CD4-positive, alpha-beta T cell treated with Interleukin-12 subunit alpha and Interleukin-12 subunit beta, for 1 hour (primary cell): ENCODE data around the gene CCDC116.
"Not testable (repeated sequence)": the region's sequence is repeated elsewhere in the genome, so short reads cannot be mapped to it uniquely, and the experiment has no call there.

Source experiments
- DNase-seq: peaks from one replicate; pipeline ENCODE4 v3.0.0-alpha.2; 2020

The CCDC116 gene

GRCh38 chr22:21611210-21611977, 21.2 kb upstream of the CCDC116 start:
- DNase-seq, result no peak

GRCh38 chr22:21612858-21613257, 19.7 kb upstream of the CCDC116 start:
- DNase-seq, result no peak

DNA sequence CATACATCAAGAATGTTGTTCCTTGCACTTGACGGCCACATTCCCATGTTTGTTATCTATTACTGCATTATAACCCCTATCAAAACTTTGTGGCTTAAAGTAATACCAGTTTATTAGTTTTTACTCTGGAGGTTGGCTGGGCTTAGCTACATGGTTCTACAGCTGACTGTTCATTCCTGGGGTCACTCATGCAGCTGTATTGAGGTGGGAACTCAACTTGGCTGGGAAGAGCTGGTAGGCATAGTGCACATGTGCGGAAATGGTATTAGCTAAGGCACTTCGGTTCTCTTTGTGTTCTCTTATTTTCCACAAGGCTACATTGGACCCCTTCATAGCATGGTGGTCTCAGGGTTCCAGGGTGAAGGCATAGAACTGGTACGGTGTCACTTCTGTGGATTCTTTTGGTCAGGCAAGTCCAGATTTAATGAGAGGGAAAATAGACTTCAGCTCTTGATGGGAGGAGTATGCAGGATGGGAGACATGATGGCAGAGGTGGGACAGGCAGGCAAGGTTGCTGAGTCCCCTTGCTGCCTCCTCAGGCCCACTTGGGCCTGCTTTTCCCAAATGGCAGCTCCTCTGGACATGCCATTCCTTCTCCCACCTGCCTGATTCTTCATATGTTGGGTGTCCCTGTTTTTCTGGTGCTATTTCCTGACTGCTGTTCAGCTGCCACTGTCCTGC, 18.9 kb upstream of the CCDC116 start:
- DNase-seq, result no peak

DNA sequence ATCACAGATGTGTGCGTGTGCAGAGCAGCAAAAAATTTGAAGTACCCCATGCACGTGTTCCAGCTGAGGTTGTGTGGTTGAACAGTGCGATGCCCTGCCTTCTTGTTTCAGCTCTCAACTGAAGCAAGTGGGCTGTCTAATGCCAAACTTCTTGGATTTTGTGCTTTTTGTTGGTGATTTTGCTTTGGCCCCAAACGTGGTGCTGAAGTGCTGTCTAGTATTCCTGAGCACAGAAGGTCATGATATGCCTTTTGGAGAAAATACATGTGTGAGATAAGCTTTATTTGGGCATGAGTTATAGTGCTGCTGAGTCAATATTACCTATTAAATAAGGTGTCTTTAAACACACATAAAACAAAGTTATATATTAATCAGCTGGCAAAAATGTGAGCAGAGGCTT, 16.8 kb upstream of the CCDC116 start:
- no peak for DNase-seq

GRCh38 chr22:21617337-21617736, 15.2 kb upstream of the CCDC116 start:
- not testable (repeated sequence) for DNase-seq

DNA sequence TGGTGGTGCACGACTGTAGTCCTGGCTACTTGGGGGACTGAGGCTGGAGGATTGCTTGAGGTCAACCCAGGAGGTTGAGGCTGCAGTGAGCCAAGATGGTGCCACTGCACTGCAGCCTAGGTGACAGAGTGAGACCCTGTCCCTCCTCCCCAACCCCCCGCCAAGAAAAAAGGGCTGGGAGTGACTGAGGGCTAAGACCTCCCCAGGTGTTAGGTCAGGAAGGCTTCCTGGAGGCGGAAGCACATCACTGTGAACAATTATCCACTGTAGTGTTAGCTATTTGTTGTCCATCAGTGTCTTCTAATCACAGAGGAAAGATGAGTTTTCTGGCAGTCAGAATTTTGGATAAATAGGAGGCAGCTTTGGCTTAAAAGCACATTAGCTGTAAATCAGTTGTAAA, 11.5 kb upstream of the CCDC116 start:
- no peak for DNase-seq

DNA sequence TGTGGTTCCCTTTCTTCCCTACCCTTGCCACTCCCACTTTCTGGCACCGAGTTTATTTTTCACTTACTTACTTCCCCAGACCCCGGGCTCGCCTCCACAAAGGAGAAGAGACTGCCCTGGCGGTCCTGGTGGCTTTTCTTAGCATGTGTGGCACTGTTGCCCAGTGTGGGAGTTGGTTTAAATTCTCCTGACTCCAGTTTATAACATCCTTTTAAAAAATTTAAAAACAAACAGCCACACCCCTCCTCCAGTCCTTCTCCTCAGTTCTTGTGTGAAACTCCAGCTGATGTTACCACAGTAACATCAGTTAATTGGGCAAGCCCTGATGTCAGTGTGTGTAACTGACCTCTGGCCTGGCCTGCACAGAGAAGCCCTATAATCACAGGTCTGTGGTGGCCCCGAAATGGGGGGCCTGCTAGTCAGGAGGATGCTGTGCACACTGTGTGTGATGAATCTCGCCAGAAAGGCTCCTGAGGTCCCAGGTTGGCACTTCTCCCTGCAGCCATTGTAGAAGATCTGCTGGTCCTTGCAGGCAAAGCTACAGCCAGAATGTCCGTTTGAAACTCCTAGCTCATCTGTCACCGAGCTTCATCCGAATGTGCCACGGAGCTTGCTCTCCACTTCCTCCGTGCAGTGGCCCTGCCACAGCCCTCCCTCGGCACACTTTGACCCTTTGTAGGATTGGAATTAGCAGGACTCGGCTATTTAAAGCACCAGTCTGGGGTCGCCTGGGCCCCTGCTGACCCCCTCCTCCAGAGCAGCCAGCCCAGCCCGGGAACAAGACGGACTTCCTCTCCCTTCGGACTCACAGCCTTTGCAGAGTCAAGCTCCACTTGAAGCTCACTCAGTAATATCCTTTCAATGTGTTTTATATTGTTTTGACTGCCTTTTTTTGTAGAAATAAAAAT, 10.3 kb upstream of the CCDC116 start:
- no peak for DNase-seq

GRCh38 chr22:21622919-21623647, 9.5 kb upstream of the CCDC116 start:
- no peak for DNase-seq

- DNase-seq, result no peak
Observed at GRCh38 chr22:21623648-21623970, 9.0 kb upstream of the CCDC116 start.

DNA sequence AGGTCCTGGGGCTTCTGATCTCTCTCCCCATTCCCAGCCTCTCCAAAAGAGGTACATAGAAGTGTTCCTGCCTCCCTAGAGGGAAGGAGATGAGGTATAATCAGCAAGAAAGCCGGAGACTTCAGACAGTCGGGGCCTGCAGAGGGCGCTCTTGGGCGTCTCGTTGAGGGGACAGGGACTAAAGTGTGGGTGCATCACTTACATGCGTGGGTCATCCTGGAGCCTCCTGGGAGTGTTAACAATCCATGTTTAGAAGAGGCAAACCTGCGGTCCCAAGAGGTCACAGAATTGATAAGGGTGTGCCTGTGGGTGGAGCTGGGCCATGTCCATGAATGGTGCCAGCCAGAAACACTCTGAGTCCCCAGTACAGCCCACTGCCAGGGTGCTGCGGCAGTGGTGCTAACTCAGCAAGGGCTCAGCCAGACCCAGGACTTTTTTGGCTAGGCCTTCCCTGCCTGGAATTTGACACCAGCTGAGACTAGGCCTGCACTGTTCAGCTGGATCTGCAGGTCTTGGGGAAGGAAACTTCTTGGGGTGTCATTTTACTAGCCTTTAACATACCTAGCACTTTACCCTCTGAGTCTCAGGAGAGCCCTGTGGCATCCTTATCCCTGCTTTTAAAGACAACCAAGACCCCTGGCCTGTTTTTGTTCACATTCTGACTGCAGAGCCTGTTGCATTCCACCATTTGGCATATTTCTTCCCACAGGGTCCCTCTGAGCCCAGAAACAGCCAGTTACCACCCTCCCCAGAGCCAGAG, 8.3 kb upstream of the CCDC116 start:
- DNase-seq, result peak; percentile 49

GRCh38 chr22:21624880-21625791, 7.4 kb upstream of the CCDC116 start:
- DNase-seq, result no peak

GRCh38 chr22:21626073-21626734, 6.4 kb upstream of the CCDC116 start:
- no peak for DNase-seq

DNA sequence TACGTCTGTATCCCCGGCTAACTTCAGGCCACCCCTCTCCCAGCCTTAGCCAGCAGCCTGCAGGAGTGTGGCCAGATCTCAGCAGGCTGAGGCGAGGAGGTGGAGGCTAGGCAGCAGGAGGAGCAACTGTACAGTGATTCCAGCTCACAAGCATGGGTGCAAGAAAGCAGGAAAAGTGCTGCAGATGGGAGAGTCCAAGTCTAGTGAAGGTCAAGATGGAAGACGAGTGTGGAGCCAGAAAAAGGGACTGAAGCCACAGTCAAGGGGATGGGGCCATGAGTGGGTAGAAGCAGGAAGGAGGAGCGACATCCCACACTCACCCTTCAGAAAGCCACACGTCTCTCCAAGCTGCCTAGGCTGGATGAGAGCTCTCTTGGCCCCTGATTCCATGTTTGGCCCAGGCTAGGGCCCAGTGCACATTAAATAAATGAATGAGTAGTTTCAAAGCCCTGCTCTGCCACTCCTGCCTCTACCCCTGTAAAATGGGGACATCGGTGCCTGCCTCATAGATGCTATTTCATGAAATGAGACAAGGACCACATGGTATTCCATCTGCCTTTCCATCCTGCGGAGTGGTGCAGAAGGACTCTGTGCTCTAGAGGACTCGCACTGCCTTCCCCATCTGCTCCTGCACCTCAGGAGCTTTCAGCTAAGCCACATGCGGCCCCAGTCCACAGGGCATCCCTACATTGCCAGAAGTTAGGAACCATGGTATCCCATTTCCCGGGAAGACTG, 5.7 kb upstream of the CCDC116 start:
- DNase-seq, result no peak

GRCh38 chr22:21628386-21629254, 3.9 kb upstream of the CCDC116 start:
- DNase-seq, result no peak

DNA sequence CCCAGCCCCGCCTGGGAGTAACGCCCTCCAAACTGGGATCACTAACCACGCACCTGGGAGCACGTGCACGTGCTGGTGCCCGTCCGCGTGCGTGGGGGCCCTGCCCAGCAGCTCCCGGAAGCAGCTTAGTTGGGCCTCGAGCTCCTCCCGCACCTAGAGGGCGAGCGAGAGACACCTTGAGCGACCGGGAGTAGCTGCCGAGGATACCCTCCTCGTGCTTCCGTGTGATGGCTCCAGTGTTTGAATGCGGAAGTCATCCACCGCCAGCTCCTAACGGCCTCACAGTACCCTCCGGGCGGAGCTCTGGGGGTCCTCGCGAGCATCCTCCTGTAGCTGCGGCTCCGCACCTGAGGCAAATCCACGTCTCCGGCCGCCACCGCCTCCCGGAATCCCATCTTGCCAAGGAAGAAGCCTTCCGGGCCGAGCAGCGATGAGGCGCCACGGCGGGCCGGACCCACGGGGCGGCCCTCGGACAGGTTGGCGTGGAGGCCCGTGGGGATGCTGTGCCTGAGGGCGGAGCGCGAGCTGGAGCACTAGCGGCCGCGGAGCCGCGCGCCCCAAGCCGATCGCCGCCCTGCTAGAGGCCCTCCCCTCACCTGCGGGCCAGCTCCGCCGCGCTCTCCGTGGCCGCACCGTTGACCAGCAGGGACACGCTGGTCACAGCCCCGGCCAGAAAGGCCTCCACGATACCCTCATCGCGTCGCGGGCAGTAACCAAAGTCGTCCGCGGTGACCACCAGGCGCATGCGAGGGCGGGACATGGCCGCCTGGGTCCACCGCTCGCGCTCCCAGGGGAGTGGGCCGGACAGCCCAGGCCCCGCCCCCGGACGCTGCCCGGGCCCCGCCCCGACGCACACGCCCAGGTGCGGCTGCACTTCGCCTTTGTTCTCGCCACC, 3.1 kb upstream of the CCDC116 start, which contains the start of gene YDJC:
Gene YDJC, minus strand, starts transcription at position 768 of the 895 bp plus-strand sequence. Its CDS starts 8 bp downstream, at position 760.
- peak; percentile 95 for DNase-seq

DNA sequence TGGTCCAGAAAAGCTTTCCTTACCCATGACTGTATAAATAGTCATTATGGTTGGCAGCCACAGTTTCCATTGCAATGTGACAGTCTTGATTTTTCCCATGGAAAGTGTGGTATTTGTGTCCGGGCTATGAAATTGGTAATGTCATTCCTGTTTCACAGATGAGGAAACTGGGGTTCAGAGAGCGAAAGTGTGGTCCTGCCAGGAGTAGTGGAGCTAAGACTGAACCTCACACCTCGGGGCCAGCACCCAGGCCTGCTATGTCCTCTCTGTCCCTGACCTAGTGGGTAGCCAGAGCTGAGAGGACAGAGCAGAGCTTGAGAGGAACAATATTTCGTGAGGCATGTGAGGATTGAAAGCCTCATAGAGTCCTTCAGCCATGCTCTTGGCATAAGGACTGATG, 1.5 kb upstream of the CCDC116 start:
- DNase-seq, result no peak

- DNase-seq, result no peak
Observed at GRCh38 chr22:21632931-21633330, 371 bp downstream of the CCDC116 start.
